Uterus (tissue), 2 donors: ENCODE results near the gene EPB41L2.

Experiments used
- CTCF ChIP-seq, 4 experiments: fragments of 200-600 bp in 2 of 4; fragments of 450-650 bp in 2 of 4; sonication (generic) in 2 of 4; IDR thresholded peaks; one replicate each; pipeline ENCODE4 v1.5.1; 2016 to 2019; ENCODE audit warnings: antibody characterized with exemption in 4 of 4, mild to moderate bottlenecking in 2 of 4, moderate library complexity in 1 of 4
- POLR2A ChIP-seq, 2 donors: fragments of 450-650 bp; IDR thresholded peaks; one replicate each; pipeline ENCODE4 v1.6.1; 2016; ENCODE audit warnings: antibody characterized with exemption in 2 of 2, mild to moderate bottlenecking in 1 of 2, moderate library complexity in 1 of 2

DNA sequence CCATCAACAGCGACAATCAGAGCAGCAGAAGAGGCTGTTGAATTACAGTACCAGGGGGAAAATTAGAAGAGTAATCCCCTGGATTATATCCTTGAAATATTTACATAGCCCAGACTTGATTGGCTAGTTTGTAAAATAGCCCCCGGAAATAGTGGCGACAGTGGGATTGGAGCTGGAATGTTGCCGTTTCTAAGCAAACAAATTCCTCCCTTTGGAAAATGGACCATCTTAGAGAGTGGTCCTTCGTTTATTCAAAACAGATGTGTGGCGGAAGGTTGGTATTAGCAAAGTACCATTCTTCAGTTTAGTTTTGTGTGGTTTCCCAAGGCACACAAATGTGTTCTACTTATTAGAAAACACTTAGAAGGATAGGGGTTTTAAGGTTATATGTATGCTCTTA, 4.5 kb upstream of the EPB41L2 start:
- TF ChIP-seq CTCF (IDR thresholded peaks at IDR 0.05), result no peak
- TF ChIP-seq POLR2A (IDR thresholded peaks at IDR 0.05), result no peak
